Occipital lobe (tissue), 3 donors: Measurements from ENCODE around the gene PCBP2. TPM values are rescaled to one million over a fixed set of nuclear protein-coding genes. Genes with fewer than 3 reads are reported as not detected.
A peak's percentile ranks its signal among the peaks of the same experiment; 100 is the strongest.

Source experiments
- DNase-seq: peaks from one replicate; lab custom pipeline; 2025; lab: John Stamatoyannopoulos, UW
- small RNA-seq: library from RNA; depleted of rRNA; stranded (forward); fragments of <200 nt; gene quantifications from one replicate; pipeline ENCODE3, GENCODE V24; 2014
- total RNA-seq: library from RNA; depleted of rRNA; stranded (reverse); fragments of >200 nt; gene quantifications from one replicate; pipeline ENCODE4 v1.2.3, GENCODE V29; 2014

PCBP2 gene
- total RNA-seq, 1 donor from 2014 or later, result 181 TPM

DNA sequence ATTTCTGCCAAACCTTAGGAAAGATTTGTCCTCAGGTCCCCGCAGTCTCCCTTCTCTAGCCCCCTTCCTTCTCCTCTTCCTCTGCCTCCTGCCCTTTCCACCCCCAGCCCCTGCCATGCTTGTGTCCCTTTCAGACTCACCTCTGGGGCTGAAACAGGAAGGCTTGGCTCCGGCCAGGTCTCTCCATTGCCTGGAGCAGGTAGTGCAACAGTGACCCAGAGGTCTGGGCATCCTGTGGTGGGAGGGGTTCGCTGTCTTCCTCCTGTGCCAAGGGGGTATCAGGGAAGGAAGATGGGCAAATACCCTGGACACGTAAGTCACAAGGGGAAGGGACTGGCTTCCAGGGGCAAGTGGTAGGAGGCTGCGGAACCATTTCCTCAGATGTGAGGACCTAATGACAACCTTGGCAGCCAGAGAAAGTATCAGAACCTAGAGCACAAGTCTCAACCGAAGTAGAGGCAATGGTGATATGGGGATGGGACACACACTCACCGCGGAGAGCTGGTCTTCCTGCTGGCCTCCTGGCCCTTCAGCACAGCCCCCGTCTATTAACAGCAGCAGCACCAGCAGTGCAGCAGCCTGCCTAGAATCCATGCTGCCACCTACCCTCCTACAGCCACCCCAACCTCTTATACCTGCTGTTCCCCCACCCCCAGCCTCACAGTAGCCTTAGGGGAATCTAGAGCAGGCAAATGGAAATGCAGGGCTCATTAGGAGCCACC lies 55.1 kb downstream of the PCBP2 start, which contains the start of gene NPFF:
NPFF (minus strand) TSS at position 604 of the 722 bp plus-strand sequence; CDS start at position 594, 10 bp downstream.
- DNase-seq, result no peak

DNA sequence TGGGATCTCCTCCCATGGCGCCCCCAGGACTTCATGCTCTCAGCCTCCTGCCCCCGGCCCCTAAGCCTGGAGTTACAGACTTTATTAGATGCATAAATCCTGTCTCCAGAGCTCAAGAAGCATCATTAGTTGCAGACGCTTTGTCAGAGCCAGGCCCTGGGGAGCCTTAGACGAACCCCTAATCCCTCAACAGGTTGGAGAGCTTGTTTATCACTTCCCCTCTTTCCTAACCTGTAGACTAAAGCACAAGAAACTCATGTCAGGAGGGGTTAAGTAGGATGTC lies 55.6 kb downstream of the PCBP2 start:
- no peak for DNase-seq

DNA sequence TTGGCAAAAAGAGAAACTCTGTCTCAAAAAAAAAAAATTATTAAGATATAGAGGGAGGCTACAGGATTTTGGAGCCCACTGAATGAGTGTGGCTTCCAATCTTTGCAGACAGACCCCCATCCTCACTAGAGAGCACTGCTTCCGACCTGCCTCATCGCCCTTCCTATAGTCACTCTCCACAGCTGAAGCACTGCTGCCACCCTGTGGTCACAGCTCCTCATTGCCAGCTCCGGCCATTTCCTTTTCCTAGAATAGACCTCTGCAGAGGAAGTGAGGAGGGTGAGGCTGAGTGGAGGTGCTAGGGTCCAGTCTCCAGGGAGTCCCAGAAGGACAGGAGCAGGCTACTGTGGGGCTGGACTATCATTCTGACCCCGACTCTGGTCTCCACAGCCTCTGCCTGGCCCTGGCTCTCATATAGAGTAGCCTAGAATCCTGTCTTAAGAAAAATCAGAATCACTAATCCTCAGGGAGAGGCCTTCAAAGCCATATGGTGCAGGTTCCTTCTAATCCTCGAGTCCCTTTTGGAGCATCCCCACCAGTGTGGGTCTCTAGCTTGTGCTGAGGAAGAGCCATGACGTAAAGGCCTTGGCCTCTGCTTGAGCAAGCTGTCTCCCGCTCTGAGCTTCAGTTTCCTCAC lies 56.8 kb downstream of the PCBP2 start:
- DNase-seq, result peak; percentile 70

- no peak for DNase-seq
Observed at GRCh38 chr12:53510181-53510812, 58.4 kb downstream of the PCBP2 start.

- no peak for DNase-seq
Observed at GRCh38 chr12:53513712-53514410, 62.0 kb downstream of the PCBP2 start.

GRCh38 chr12:53514628-53515290 lies 62.9 kb downstream of the PCBP2 start:
- DNase-seq, result no peak

DNA sequence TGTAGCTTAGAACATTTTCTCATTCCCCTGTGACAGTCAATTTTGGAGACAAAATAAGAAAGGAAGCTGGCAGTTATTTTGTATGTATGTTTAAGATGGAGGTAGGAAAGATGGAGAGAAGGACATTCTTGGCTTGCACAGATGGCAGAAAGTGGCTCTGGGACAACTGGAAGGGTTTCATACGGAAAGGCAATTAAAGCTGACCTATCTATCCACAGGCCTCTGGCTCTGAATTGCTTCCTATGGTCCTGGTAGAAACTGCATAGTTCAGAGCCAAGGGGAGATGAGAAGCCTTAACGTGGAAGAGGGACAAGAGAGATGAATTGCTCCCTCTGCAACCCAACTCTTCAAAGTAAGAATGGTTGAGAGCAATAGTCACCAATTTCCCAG lies 63.4 kb downstream of the PCBP2 start:
- DNase-seq, result no peak

DNA sequence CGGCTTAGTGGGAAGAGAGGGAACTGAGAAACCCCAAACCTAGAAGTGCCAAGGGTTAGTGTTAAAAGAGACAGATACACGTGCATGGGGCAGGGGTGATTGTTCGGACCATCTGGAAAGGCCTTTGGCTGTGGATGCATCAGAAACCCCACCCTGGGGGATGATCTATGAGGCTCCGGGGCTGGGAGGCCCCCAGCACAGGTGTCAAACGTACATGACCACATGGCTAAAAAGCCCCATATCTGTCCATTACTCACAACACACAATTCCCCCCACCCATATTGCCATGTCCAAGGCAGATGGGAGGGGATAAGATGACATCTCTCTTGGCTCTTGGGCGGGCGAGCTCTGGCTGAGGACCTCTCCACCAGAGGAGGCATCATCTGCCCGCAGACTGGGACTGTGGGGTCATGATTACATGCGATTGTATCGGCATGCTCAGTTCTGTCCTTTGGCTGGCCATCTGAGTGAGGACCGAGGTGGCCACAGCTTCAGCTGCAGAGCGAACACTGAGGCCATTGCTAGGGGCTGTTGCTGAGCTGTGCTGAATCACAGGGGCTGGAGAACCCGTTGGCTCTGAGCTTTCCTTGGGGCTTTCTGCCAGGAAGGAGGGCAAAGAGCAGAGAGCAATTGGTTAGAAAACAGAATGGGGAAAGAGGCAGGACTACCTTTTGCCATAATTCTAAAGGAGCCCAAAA lies 65.0 kb downstream of the PCBP2 start:
- no peak for DNase-seq

DNA sequence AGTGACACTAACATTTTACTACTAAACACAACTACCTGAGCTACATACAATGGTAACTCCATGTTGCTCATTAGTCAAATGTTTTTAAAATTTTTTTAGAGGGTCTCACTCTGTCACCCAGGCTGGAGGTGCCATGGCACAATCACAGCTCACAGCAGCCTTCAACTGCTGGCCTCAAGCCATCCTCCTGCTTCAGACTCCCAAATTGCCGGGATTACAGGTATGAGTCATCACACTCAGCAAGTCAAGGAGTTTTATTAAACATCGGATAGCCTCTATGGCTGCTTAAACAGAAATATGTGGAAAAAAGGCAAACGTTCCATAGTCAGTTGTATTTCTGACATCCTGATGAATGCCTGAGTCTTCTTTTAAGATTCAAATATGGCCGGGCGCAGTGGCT lies 66.5 kb downstream of the PCBP2 start:
- DNase-seq, result no peak

- DNase-seq, result no peak
Observed at GRCh38 chr12:53523131-53523530, 71.2 kb downstream of the PCBP2 start.

DNA sequence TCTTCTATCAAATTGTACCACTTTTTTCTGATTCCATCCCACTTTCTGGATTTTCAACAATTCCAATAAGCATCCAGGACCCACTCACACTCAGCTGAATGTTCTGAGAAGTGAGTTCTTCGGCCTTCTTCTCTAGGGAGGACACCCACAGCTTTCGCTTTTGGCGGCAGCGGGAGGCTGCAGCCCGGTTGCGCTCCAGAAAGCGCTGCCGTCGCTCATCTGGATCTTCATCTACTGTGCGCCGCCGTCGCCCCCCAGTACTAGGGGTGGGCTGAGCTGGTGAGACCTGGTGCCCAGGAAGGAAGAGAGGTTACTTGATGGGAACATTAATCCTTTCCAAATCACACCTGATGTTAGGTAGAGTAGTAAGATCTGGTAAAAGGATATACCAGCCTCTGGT lies 72.6 kb downstream of the PCBP2 start:
- DNase-seq, result no peak

DNA sequence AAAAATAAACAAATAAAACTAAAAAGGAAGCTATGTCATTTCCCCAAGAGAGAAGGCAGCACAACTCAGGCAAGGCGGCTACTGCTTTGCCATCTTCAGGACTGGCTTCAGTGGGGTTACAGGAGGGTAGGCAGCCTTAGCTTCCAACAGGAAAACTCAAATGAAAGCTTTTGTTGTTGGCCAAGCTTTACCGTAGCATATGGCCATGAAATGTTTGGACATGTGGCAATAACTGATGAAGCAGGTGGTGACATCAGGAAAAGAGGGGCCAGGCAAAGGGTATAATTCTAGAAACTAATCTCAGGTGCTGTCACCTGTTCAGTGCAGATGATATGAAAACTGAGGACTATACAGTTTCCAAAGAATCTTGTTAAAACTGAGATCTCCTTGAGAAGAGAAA lies 78.2 kb downstream of the PCBP2 start:
- no peak for DNase-seq

Small RNAs within 50 kb of the gene (small RNA-seq; reads per million reads assigned to genes)
- not detected for gene AC023509.3

Other genes with a start within 250 kb of the PCBP2 start
- gene ITGB7, start 244.9 kb upstream of the PCBP2 start, total RNA-seq, result not detected
- 7.6 TPM for gene RARG, start 219.9 kb upstream of the PCBP2 start, total RNA-seq
- gene ESPL1, start 183.8 kb upstream of the PCBP2 start, total RNA-seq, result 1.7 TPM
- gene PFDN5, start 156.6 kb upstream of the PCBP2 start, total RNA-seq, result 423 TPM
- 39.5 TPM for gene MYG1, start 152.4 kb upstream of the PCBP2 start, total RNA-seq
- 28.9 TPM for gene AAAS, start 130.5 kb upstream of the PCBP2 start, total RNA-seq
- not detected for gene SP7, start 115.7 kb upstream of the PCBP2 start, total RNA-seq
- gene SP1, start 71.9 kb upstream of the PCBP2 start, total RNA-seq, result 14.8 TPM
- not detected for gene AMHR2, start 28.2 kb upstream of the PCBP2 start, total RNA-seq
- gene PRR13, start 10.4 kb upstream of the PCBP2 start, total RNA-seq, result 5.9 TPM
- gene MAP3K12, start 47.4 kb downstream of the PCBP2 start, total RNA-seq, result 30.9 TPM
- 28.1 TPM for gene TARBP2, start 49.2 kb downstream of the PCBP2 start, total RNA-seq
- not detected for gene NPFF, start 55.4 kb downstream of the PCBP2 start, total RNA-seq
- gene ATF7, start 174.3 kb downstream of the PCBP2 start, total RNA-seq, result 8.0 TPM
- 61.8 TPM for gene ATP5MC2, start 224.0 kb downstream of the PCBP2 start, total RNA-seq